GM18502 (cell line): Measurements from ENCODE around the gene DYNLRB1.
"Not testable (repeated sequence)": the region's sequence is repeated elsewhere in the genome, so short reads cannot be mapped to it uniquely, and the experiment has no call there.

Source experiments
- ATAC-seq: cut with Tn5 transposase; IDR thresholded peaks from one replicate; pipeline ENCODE4 v1.9.1; 2021; ENCODE audit warnings: mild to moderate bottlenecking; ENCODE audit not compliant: unreplicated experiment, poor library complexity

Gene DYNLRB1

GRCh38 chr20:34516247-34517113, at the start of gene DYNLRB1:
TSS of gene DYNLRB1 (plus strand) at chr20:34516422. CDS start at chr20:34516459, 37 bp downstream.
- ATAC-seq: peak; percentile 72

GRCh38 chr20:34468951-34469350, 47.3 kb upstream of the DYNLRB1 start:
- no peak for ATAC-seq

DNA sequence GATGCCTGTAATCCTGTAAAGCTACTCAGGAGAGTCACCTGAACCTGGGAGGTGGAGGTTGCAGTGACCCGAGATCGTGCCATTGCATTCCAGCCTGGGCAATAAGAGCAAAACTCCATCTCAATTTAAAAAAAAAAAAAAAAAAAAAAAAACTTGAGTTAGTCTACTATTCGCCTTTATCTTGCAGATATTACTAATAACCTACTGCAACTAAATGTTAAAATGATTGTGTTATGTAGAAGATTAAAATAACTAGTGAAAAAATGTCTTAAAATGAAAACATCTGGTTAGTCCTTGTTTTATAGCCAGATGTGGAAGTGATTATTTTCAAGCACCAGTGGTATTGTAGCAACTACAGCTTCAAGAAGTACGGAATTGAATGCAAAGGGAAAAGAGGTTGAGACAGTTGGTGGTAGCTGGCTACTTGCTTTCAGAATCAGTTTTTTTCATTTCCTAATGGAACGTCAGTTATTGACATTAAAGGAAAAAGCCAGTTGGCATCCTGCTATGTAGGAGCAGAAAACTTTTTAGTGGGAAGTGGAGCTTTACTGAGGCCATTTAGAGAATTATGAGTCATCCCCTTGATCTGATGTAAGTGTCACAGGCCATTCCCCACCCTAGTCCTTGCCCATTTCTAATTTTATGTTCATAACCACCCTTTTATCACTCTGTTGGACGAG, 43.8 kb upstream of the DYNLRB1 start:
- ATAC-seq: no peak

GRCh38 chr20:34473262-34473883, 42.8 kb upstream of the DYNLRB1 start:
- no peak for ATAC-seq

DNA sequence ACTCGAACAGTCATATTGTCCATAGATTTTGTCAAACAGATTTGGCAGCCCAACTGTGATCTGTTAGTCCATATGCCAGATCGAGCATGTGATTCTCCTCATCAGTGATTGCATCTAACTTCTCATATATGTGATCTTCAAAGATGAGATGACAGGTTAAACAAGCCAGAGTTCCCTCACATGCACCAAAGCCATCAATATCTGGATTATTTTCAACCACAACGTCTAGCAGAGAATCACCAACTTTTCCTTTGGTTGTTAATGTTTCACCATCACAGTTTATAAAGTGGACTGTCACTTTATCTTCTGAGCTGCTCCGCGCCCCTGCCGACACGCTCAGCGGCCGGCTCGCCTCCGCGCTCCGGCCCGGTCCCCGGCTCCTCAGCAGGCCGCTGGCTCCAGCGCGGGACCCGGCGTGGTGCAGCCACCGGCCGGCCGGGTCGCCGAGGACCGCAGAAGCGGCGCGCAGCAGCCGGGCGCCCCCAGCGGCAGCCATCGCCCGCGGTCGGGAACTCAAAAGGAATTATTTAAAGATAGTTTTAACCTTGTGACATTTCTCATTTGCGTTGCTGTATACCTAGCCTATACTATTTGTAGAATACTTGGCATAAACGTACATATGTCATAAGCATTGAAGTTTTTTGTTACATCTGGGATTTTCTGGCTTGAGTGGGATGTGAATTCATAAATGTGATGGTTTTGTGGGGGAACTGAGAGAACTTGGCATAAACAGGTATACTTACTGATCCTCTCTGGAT, 40.1 kb upstream of the DYNLRB1 start:
- no peak for ATAC-seq

- no peak for ATAC-seq
Measured at GRCh38 chr20:34479627-34480026, 36.6 kb upstream of the DYNLRB1 start.

DNA sequence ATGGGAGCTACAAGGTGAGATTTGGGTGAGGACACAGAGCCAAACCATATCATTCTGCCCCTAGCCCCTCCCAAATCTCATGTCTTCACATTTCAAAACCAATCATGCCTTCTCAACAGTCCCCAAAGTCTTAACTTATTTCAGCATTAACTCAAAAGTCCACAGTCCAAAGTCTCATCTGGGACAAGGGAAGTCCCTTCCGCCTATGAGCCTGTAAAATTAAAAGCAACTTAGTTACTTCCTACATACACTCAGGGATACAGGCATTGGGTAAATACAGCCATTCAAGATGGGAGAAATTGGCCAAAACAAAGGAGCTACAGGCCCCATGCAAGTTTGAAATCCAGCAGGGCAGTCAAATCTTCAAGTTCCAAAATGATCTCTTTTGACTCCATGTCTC, 34.1 kb upstream of the DYNLRB1 start:
- ATAC-seq: not testable (repeated sequence)

DNA sequence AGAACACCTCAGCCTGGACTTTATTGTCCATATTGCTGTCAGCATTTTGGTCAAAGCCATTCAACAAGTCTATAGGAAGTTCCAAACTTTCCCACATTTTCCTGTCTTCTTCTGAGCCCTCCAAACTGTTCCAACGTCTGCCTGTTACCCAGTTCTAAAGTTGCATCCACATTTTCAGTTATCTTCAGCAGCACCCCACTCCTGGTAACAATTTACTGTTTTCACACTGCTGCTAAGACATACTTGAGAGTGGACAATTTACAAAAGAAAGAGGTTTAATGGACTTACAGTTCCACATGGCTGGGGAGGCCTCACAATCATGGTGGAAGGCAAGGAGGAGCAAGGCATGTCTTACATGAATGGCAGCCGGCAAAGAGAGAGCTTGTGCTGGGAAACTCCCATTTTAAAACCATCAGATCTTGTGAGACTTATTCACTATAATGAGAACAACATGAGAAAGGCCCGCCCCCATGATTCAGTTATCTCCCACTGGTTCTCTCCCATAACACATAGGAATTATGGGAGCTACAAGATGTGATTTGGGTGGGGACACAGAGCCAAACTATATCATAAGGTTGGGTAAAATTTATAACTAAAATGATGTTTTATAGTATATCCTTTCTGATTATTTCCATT, 32.5 kb upstream of the DYNLRB1 start:
- ATAC-seq: not testable (repeated sequence)

DNA sequence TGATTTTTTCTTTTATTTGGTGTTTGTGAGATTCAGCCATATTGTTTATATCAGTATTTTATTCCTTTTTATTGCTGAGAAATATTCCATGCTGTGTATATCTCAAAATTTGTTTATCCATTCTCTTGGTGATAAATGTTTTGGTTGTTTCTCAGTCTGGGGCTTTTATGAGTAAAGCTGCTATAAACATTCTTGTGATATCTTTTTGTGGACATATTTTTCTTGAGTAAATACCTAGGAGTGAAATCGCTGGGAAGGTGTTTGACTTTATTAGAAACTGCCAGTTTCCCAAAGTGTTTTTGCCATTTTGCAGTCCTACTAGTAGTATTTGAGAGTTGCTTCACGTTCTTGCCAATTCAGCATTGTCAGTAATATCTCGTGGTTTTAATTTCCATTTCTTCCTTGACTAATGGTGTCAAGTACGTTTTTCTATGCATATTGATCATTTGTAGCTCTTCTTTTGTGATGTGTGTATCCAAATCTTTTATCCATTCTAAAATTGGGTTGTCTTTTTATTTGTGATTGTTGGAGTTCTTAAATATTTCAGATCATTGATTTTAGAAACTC, 31.1 kb upstream of the DYNLRB1 start:
- ATAC-seq: no peak

DNA sequence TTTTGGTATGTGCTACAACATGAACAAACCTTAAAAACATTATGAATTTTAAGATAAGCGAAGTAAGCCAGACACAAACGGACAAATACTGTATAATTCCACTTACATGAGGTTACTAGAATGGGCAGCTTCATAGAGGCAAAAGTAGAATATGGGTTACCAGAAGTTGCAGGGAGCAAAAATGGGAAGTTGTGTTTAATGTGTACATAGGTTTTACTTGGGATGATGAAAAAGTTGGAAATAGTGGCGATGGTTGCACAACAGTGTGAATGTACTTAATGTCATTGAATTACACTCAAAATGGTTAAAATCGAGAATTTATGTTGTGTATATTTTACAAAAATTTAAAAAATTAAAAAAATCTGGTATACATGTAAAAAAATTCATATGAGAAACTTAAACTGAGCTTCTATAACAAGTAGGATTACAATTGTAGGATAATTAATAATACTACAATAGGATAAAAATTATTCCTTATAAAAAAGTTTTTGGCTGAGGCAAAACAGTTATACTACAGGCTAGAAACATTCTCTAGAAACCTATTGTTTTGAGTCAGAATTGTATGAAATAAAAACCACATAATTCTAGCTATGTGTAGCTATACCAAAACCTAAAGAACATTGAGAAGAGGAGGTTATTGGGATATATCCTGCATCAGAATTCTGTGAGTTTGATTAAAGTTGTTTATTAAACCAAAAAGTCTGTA, 24.8 kb upstream of the DYNLRB1 start:
- ATAC-seq: no peak

DNA sequence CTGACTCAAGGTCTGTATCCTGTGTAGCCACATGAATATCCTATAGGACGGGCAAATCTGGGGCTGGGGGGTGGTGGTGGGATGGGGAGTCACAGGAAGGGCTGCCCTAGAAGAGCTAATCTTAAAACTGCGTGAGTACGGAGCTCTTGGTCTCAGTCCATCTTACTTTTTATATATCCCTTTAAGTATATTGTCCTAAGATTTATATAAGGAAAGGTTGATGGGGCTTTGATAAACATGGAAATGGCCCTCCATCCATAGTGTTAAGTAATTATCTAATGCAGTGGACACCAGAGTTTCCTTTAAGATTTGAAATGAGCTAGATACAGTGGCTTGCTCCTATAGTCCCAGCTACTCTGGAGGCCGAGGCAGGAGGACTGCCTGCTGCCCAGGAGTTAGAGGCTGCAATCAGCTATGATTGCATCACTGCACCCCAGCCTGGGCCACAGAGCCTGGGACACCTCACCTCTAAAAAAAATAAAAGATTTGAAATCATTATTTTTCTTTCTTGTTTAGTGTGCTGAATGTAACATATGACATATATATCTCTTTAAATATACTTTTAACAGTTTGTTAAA, 24.2 kb upstream of the DYNLRB1 start:
- no peak for ATAC-seq

DNA sequence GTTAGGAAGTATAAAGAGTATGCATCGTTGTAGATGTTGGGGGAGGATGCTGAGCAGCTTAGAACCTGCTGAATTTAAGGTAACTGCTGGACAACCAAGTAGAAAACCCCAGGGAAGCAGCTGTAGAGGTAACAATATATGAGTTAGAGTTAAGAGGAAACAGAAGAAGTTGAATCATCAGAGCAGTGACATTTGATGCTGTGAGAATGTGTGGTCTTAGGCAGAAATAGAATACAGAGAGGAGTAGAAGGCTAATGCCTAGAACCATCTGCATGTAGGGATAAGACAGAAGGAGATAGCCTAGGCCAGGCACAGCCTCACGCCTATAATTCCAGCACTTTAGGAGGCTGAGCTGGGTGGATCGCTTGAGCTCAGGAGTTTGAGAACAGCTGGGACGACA, 22.6 kb upstream of the DYNLRB1 start:
- no peak for ATAC-seq

DNA sequence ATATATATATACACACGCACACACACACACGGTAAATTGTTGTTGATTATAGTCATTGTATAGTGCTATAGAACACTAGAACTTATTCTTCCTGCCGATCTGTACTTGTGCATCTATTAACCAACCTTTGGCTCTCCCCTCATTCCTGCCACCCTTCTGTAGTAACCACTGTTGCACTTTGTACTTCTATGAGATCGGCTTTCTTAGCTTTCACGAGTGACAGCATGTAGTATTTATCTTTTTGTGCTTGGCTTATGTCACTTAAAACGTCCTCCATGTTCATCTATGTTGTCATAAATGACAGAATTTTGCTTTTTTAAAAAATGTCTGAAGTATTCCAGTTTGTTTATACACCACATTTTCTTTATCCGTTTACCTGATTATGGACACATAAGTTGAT, 20.9 kb upstream of the DYNLRB1 start:
- ATAC-seq: no peak

GRCh38 chr20:34495916-34496315, 20.3 kb upstream of the DYNLRB1 start:
- no peak for ATAC-seq

DNA sequence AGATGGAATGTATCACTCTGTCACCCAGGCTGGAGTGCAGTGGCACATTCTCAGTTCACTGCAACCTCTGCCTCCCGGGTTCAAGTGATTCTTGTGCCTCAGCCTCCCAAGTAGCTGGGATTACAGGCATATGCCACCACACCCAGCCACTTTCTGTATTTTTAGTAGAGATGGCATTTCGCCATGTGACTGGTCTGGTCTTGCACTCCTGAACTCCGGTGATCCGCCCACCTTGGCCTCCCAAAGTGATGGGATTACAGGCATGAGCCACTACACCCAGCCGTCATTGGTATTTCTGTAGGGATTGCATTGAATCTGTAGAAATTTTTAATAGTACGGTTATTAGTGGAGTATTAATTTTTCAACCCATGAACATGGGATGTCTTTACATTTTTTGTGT, 18.6 kb upstream of the DYNLRB1 start:
- not testable (repeated sequence) for ATAC-seq

DNA sequence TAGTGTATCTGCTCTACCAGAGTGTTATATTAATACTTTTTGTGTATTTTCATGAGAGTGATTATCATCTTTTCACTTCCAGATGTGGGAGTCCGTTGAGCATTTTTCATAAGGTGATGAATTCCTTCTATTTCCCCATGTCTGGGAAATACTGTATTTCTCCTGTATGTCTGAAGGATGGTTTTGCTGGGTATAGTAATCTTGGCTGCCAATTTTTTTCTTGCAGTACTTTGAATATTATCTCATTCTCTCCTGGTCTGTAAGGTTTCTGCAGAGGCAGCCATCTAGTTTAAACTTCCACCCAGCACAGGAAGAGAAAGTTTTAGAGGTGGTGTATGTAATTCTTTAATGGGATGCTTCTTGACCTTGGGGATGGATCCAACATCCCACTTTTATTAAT, 15.4 kb upstream of the DYNLRB1 start:
- ATAC-seq: no peak

GRCh38 chr20:34506480-34506879, 9.7 kb upstream of the DYNLRB1 start:
- no peak for ATAC-seq

- no peak for ATAC-seq
Measured at GRCh38 chr20:34507702-34508413, 8.4 kb upstream of the DYNLRB1 start.
